ENCODE measurements around the gene EPB41L5. TPM values are rescaled to one million over a fixed set of nuclear protein-coding genes. Genes with fewer than 3 reads are reported as not detected.
"Not testable (repeated sequence)": the region's sequence is repeated elsewhere in the genome, so short reads cannot be mapped to it uniquely, and the experiment has no call there.

Gene EPB41L5
- total RNA-seq, 2 experiments from 2014 or later = 2.3 to 2.5 TPM

GRCh38 chr2:120192280-120192679, 179.4 kb downstream of the EPB41L5 start:
- no peak overlapping the region for H3K4me3 Mint-ChIP-seq
- peaks cover 12% of the 10 kb centered on the region for H3K36me3 Mint-ChIP-seq (ENCODE audit: low read depth)
- CTCF ChIA-PET = interaction anchor here (1.5 kb wide), 1 partner anchor 121 kb away, joined by 6 read pairs; no protein-coding TSS in a partner anchor
- no peaks in the 10 kb centered on the region for H3K27me3 Mint-ChIP-seq (ENCODE audit: low read depth)
- intact Hi-C loops (cut with micrococcal nuclease) = no loop called here
- H3K4me1 Mint-ChIP-seq (ENCODE audit: low read depth) = no peaks in the 10 kb centered on the region
- no peak for DNase-seq
- H3K27ac Mint-ChIP-seq = no peak overlapping the region
- H3K9me3 Mint-ChIP-seq = peaks cover 20% of the 10 kb centered on the region

GRCh38 chr2:120195553-120195952, 182.7 kb downstream of the EPB41L5 start:
- CTCF ChIA-PET = interaction anchor here (0.8 to 2.9 kb wide), 2 partner anchors 20 to 117 kb away, joined by 3 to 7 read pairs; no protein-coding TSS in a partner anchor
- Mint-ChIP-seq H3K36me3 (ENCODE audit: low read depth) (peaks cover 12% of the 10 kb centered on the region), H3K9me3 (peaks cover 28% of the 10 kb centered on the region), H3K27me3 (ENCODE audit: low read depth) (no peaks in the 10 kb centered on the region), H3K4me1 (ENCODE audit: low read depth) (no peaks in the 10 kb centered on the region), H3K27ac (no peak overlapping the region), H3K4me3 (no peak overlapping the region)
- no peak for DNase-seq
- intact Hi-C loops (cut with micrococcal nuclease) = no loop called here

- intact Hi-C loops (cut with micrococcal nuclease); H3K4me3 Mint-ChIP-seq; H3K36me3 Mint-ChIP-seq (ENCODE audit: low read depth); H3K4me1 Mint-ChIP-seq (ENCODE audit: low read depth); DNase-seq; H3K27ac Mint-ChIP-seq; H3K9me3 Mint-ChIP-seq; H3K27me3 Mint-ChIP-seq (ENCODE audit: low read depth): not testable (repeated sequence)
- CTCF ChIA-PET = interaction anchor here (1.0 to 1.3 kb wide), 2 partner anchors 23 to 113 kb away, joined by 3 to 4 read pairs; no protein-coding TSS in a partner anchor
Observed at GRCh38 chr2:120199817-120200459, 187.1 kb downstream of the EPB41L5 start.

- intact Hi-C loops (cut with micrococcal nuclease) = no loop called here
- CTCF ChIA-PET = interaction anchor here (0.6 to 1.4 kb wide), 3 partner anchors 18 to 210 kb away, joined by 4 to 5 read pairs (median 4); no protein-coding TSS in a partner anchor
- Mint-ChIP-seq H3K36me3 (ENCODE audit: low read depth) (peaks cover 2% of the 10 kb centered on the region), H3K27me3 (ENCODE audit: low read depth) (no peaks in the 10 kb centered on the region), H3K4me1 (ENCODE audit: low read depth) (no peaks in the 10 kb centered on the region), H3K4me3 (no peak overlapping the region), H3K27ac (no peak overlapping the region), H3K9me3 (peaks cover 3% of the 10 kb centered on the region)
- no peak for DNase-seq
Observed at GRCh38 chr2:120203251-120204021, 190.6 kb downstream of the EPB41L5 start.

GRCh38 chr2:120204022-120204405, 191.1 kb downstream of the EPB41L5 start:
- intact Hi-C loops (cut with micrococcal nuclease) = no loop called here
- Mint-ChIP-seq H3K27me3 (ENCODE audit: low read depth) (no peaks in the 10 kb centered on the region), H3K4me1 (ENCODE audit: low read depth) (no peaks in the 10 kb centered on the region), H3K4me3 (no peak overlapping the region), H3K9me3 (no peaks in the 10 kb centered on the region), H3K36me3 (ENCODE audit: low read depth) (no peaks in the 10 kb centered on the region), H3K27ac (no peak overlapping the region)
- CTCF ChIA-PET = interaction anchor here (0.6 to 1.6 kb wide), 3 partner anchors 18 to 110 kb away, joined by 3 to 4 read pairs (median 4); no protein-coding TSS in a partner anchor
- no peak for DNase-seq

GRCh38 chr2:120204417-120204816, 191.5 kb downstream of the EPB41L5 start:
- CTCF ChIA-PET = interaction anchor here (1.0 to 1.6 kb wide), 3 partner anchors 30 to 110 kb away, joined by 3 to 4 read pairs (median 4); no protein-coding TSS in a partner anchor
- intact Hi-C loops (cut with micrococcal nuclease) = no loop called here
- H3K27ac Mint-ChIP-seq = no peak overlapping the region
- H3K4me3 Mint-ChIP-seq = no peak overlapping the region
- no peaks in the 10 kb centered on the region for H3K27me3 Mint-ChIP-seq (ENCODE audit: low read depth)
- DNase-seq = no peak
- H3K9me3 Mint-ChIP-seq = no peaks in the 10 kb centered on the region
- no peaks in the 10 kb centered on the region for H3K36me3 Mint-ChIP-seq (ENCODE audit: low read depth)
- H3K4me1 Mint-ChIP-seq (ENCODE audit: low read depth) = peaks cover 1% of the 10 kb centered on the region

GRCh38 chr2:120204945-120205670, 192.2 kb downstream of the EPB41L5 start:
- intact Hi-C loops (cut with micrococcal nuclease) = no loop called here
- no peaks in the 10 kb centered on the region for H3K9me3 Mint-ChIP-seq
- no peak for DNase-seq
- H3K27ac Mint-ChIP-seq = no peak overlapping the region
- H3K36me3 Mint-ChIP-seq (ENCODE audit: low read depth) = no peaks in the 10 kb centered on the region
- no peak overlapping the region for H3K4me3 Mint-ChIP-seq
- H3K4me1 Mint-ChIP-seq (ENCODE audit: low read depth) = peaks cover 3% of the 10 kb centered on the region
- H3K27me3 Mint-ChIP-seq (ENCODE audit: low read depth) = no peaks in the 10 kb centered on the region
- CTCF ChIA-PET = interaction anchor here (1.0 to 1.6 kb wide), 3 partner anchors 30 to 109 kb away, joined by 3 to 4 read pairs (median 4); no protein-coding TSS in a partner anchor

GRCh38 chr2:120206022-120206581, 193.2 kb downstream of the EPB41L5 start:
- peaks cover 3% of the 10 kb centered on the region for H3K4me1 Mint-ChIP-seq (ENCODE audit: low read depth)
- H3K36me3 Mint-ChIP-seq (ENCODE audit: low read depth) = no peaks in the 10 kb centered on the region
- H3K4me3 Mint-ChIP-seq = no peak overlapping the region
- DNase-seq = peak; percentile 62
- intact Hi-C loops (cut with micrococcal nuclease) = loop anchor here (1.0 kb wide), 1 partner anchor 107 kb away; no protein-coding TSS in a partner anchor
- CTCF ChIA-PET = interaction anchor here (0.5 to 1.4 kb wide), 7 partner anchors 13 to 108 kb away, joined by 3 to 7 read pairs (median 4); no protein-coding TSS in a partner anchor
- H3K9me3 Mint-ChIP-seq = no peaks in the 10 kb centered on the region
- no peaks in the 10 kb centered on the region for H3K27me3 Mint-ChIP-seq (ENCODE audit: low read depth)
- no peak overlapping the region for H3K27ac Mint-ChIP-seq

- H3K4me3 Mint-ChIP-seq = no peak overlapping the region
- H3K9me3 Mint-ChIP-seq = no peaks in the 10 kb centered on the region
- DNase-seq = no peak
- intact Hi-C loops (cut with micrococcal nuclease) = no loop called here
- CTCF ChIA-PET = interaction anchor here (0.6 to 1.8 kb wide), 2 partner anchors 27 to 104 kb away, joined by 4 to 9 read pairs; no protein-coding TSS in a partner anchor
- H3K36me3 Mint-ChIP-seq (ENCODE audit: low read depth) = no peaks in the 10 kb centered on the region
- H3K27me3 Mint-ChIP-seq (ENCODE audit: low read depth) = no peaks in the 10 kb centered on the region
- H3K27ac Mint-ChIP-seq = no peak overlapping the region
- peaks cover 3% of the 10 kb centered on the region for H3K4me1 Mint-ChIP-seq (ENCODE audit: low read depth)
Observed at GRCh38 chr2:120208381-120209353, 195.8 kb downstream of the EPB41L5 start.

- DNase-seq = no peak
- intact Hi-C loops (cut with micrococcal nuclease) = no loop called here
- Mint-ChIP-seq H3K36me3 (ENCODE audit: low read depth) (no peaks in the 10 kb centered on the region), H3K4me3 (no peak overlapping the region), H3K27ac (no peak overlapping the region), H3K4me1 (ENCODE audit: low read depth) (peaks cover 3% of the 10 kb centered on the region), H3K27me3 (ENCODE audit: low read depth) (no peaks in the 10 kb centered on the region), H3K9me3 (no peaks in the 10 kb centered on the region)
- CTCF ChIA-PET = interaction anchor here (0.7 to 1.8 kb wide), 2 partner anchors 103 to 876 kb away, joined by 3 to 9 read pairs; no protein-coding TSS in a partner anchor
Observed at GRCh38 chr2:120209427-120210269, 196.8 kb downstream of the EPB41L5 start.
